ENCODE results near the gene CENPO. TPM values are rescaled to one million over a fixed set of nuclear protein-coding genes. Genes with fewer than 3 reads are reported as not detected.

Gene CENPO
- total RNA-seq, 2 experiments from 2014 or later, result 40.7 to 41.9 TPM

DNA sequence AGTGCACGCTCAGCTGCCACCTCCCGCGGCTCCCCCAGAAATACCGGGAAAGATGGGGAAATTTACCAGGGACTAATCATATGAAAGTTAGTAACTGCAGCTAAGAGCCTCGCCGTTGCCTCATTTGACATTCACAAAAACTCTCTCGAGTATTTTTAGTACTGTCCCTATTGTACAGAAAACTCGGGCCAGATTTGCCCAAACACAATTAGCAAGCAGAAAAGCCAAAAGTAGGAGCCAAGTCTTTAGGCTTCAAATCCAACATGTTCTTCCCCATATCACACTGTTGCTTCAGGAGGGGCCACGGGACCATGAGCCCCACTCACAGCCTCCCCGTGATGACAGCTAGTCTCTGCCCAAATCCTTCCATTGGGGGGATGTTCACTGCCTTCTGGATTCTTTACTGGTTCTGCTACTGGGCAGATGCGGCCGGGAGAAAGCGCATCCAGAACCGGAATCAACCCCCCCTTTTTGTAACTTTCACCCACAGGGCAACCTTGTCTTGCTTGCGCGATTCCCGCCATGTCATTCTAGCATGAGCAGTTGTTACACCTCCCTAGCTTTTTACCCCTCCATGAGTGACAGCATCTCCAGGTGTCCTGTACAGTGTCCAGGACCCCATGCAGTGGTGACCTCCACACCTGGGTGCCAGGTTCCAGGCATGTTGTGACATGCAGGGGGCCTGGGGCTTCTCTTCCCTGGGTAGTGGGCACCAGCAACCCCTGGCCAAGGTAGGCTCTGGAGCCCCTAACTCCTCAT lies 35.2 kb downstream of the CENPO start:
- POLR2A ChIA-PET, result interaction anchor here (0.8 to 1.1 kb wide), 2 partner anchors 10 to 35 kb away, joined by 3 read pairs; partner anchors contain the start of genes CENPO and PTRHD1
- Mint-ChIP-seq H3K4me1 (ENCODE audit: low read depth) (peaks cover 18% of the 10 kb centered on the region), H3K4me3 (no peak overlapping the region), H3K9me3 (no peaks in the 10 kb centered on the region), H3K27me3 (no peaks in the 10 kb centered on the region), H3K36me3 (ENCODE audit: low read depth) (peaks cover 20% of the 10 kb centered on the region), H3K27ac (no peak overlapping the region)
- DNase-seq (no peak), ATAC-seq (no peak)
- TF ChIP-seq, protein P1, sequence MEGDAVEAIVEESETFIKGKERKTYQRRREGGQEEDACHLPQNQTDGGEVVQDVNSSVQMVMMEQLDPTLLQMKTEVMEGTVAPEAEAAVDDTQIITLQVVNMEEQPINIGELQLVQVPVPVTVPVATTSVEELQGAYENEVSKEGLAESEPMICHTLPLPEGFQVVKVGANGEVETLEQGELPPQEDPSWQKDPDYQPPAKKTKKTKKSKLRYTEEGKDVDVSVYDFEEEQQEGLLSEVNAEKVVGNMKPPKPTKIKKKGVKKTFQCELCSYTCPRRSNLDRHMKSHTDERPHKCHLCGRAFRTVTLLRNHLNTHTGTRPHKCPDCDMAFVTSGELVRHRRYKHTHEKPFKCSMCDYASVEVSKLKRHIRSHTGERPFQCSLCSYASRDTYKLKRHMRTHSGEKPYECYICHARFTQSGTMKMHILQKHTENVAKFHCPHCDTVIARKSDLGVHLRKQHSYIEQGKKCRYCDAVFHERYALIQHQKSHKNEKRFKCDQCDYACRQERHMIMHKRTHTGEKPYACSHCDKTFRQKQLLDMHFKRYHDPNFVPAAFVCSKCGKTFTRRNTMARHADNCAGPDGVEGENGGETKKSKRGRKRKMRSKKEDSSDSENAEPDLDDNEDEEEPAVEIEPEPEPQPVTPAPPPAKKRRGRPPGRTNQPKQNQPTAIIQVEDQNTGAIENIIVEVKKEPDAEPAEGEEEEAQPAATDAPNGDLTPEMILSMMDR (IDR thresholded peaks at IDR 0.05), result no peak
- CTCF ChIA-PET, result interaction anchor here (0.6 to 5.5 kb wide), 27 partner anchors 8 to 438 kb away, joined by 3 to 94 read pairs (median 3); no protein-coding TSS in a partner anchor
- intact Hi-C loops (cut with micrococcal nuclease), result no loop called here

DNA sequence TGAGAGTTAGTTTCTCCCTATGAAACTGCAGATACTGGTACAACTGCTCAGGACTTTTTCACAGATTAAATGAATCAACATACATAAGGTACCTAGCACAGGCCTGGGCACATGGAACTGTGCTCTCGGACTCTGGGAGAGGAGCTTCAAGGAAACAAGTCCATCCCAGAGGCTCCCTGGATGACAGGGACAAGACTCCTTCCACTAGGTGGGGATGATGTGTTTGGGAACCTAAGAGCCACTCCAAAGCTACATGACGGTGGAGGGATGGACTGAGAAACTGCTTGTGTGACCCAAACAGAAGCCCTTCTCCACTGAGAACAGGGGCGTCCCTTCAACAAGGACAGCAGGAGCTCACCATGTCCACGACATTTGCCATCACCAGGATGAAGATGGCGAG lies 37.1 kb downstream of the CENPO start:
- Mint-ChIP-seq H3K4me3 (no peak overlapping the region), H3K9me3 (no peaks in the 10 kb centered on the region), H3K36me3 (ENCODE audit: low read depth) (peaks cover 14% of the 10 kb centered on the region), H3K27ac (no peak overlapping the region), H3K4me1 (ENCODE audit: low read depth) (peaks cover 18% of the 10 kb centered on the region), H3K27me3 (no peaks in the 10 kb centered on the region)
- TF ChIP-seq, protein P1 (IDR thresholded peaks at IDR 0.05), result no peak
- intact Hi-C loops (cut with micrococcal nuclease), result no loop called here
- DNase-seq (no peak), ATAC-seq (no peak)
- POLR2A ChIA-PET, result interaction anchor here (0.7 kb wide), 1 partner anchor 16 kb away, joined by 3 read pairs; no protein-coding TSS in a partner anchor
- CTCF ChIA-PET, result interaction anchor here (1.2 to 5.5 kb wide), 2 partner anchors 10 to 409 kb away, joined by 3 to 63 read pairs; no protein-coding TSS in a partner anchor

DNA sequence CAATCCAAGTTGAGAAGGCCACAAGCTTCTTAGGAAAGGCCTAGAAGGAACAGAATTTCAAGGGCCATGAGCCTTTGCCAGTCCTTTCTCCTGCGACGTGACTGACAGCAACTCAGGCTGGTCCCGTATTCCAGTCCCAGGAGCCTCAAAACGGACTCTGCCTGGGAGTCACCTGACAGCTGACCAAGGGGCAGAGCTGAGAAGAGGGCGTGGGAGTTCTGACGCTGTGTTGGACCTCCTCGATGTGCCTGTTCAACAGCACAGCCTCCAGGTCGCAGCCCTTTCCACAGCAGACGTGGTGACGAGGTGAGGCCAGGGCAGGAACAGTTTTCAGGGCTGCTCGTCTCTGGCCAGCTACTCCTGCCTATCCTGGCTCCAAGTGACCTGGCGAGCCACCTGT lies 37.6 kb downstream of the CENPO start:
- Mint-ChIP-seq H3K9me3 (no peaks in the 10 kb centered on the region), H3K4me3 (no peak overlapping the region), H3K36me3 (ENCODE audit: low read depth) (peaks cover 11% of the 10 kb centered on the region), H3K27ac (no peak overlapping the region), H3K27me3 (no peaks in the 10 kb centered on the region), H3K4me1 (ENCODE audit: low read depth) (peaks cover 16% of the 10 kb centered on the region)
- intact Hi-C loops (cut with micrococcal nuclease), result no loop called here
- DNase-seq, result no peak
- CTCF ChIA-PET, result interaction anchor here (1.2 to 5.5 kb wide), 2 partner anchors 10 to 409 kb away, joined by 3 to 63 read pairs; no protein-coding TSS in a partner anchor
- POLR2A ChIA-PET, result interaction anchor here (0.7 kb wide), 1 partner anchor 16 kb away, joined by 3 read pairs; no protein-coding TSS in a partner anchor
- TF ChIP-seq, protein P1 (IDR thresholded peaks at IDR 0.05), result no peak
- no peak for ATAC-seq

DNA sequence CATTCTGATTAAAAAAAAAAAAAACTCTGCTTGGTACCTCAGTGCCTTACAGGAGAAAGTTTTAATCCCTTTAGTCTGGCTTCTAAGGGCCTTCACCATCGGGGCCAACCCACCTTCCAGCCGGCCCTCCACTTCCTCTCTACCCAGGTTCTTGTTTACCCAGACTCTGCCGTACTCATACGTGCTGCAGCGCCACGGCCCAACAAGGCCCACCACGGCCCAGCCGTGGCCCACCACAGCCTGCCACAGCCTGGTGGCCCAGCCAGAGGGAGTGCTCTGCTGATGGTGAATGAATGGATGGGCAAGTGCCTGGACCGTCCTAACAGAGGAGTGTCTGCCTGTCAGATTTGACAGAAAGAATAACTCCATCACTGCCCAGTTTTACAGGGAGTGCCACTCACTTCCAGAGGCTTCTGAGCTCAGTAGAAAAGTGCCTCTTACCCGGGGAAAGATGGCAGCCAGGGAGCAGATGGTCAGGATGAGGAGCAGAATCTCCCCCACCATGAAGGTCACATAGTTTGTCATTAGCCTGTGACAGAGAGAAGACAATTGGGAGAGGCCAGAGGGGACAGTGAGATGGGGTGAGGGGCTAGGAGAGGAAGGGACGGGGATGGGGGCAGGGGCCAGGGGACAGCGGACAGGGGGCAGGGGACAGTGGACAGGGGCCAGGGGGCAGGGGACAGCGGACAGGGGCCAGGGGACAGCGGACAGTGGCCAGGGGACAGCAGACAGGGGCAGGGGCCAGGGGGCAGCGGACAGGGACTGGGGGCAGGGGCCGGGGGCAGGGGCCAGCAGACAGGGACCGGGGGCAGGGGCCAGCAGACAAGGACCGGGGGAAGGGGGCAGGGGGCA lies 38.2 kb downstream of the CENPO start:
- intact Hi-C loops (cut with micrococcal nuclease), result no loop called here
- Mint-ChIP-seq H3K4me1 (ENCODE audit: low read depth) (peaks cover 9% of the 10 kb centered on the region), H3K27me3 (no peaks in the 10 kb centered on the region), H3K36me3 (ENCODE audit: low read depth) (peaks cover 13% of the 10 kb centered on the region), H3K9me3 (no peaks in the 10 kb centered on the region), H3K27ac (no peak overlapping the region), H3K4me3 (no peak overlapping the region)
- ChIA-PET CTCF (interaction anchor here (1.4 to 5.5 kb wide), 2 partner anchors 18 to 410 kb away, joined by 3 to 63 read pairs; no protein-coding TSS in a partner anchor), POLR2A (interaction anchor here (0.7 kb wide), 1 partner anchor 17 kb away, joined by 3 read pairs; no protein-coding TSS in a partner anchor)
- TF ChIP-seq, protein P1 (IDR thresholded peaks at IDR 0.05), result no peak
- DNase-seq (no peak), ATAC-seq (no peak)

All from activated CD8-positive, alpha-beta T cell treated with anti-CD3 and anti-CD28 coated beads for 36 hours (primary cell).